HEK293 (cell line): ENCODE measurements around the gene RNASEH1.

Experiments used
- CTCF ChIA-PET: fragments of 350-600 bp; formaldehyde crosslinking; extraction: SDS; loops from one replicate; lab custom pipeline; 2021; ENCODE audit warnings: antibody characterized with exemption; lab: Yijun Ruan, JAX
- POLR2A ChIA-PET: fragments of 300-600 bp; formaldehyde crosslinking; extraction: SDS; loops from one replicate; lab custom pipeline; 2020; ENCODE audit warnings: antibody characterized with exemption, inconsistent platforms; lab: Yijun Ruan, JAX
- H3K27ac ChIP-seq: fragments of 200-500 bp; sonication (Bioruptor generic); 2 replicates; pipeline ENCODE4 v1.5.1; 2014; ENCODE audit warnings: low read depth, low read length, control low read depth, inconsistent platforms; ENCODE audit errors: extremely low read depth
- H3K36me3 ChIP-seq, 2 experiments: fragments of 200-500 bp in 1 of 2; sonication (Bioruptor generic) in 1 of 2; 1 replicate in 1 of 2; 2 replicates in 1 of 2; pipeline ENCODE4 v1.5.1; 2014 to 2017; ENCODE audit warnings: inconsistent platforms in 2 of 2, low read length in 2 of 2; ENCODE audit not compliant: control insufficient read depth in 2 of 2, insufficient read depth in 1 of 2
- H3K4me1 ChIP-seq: fragments of 200-500 bp; sonication (Bioruptor generic); 2 replicates; pipeline ENCODE4 v1.5.1; 2014; ENCODE audit warnings: mild to moderate bottlenecking, low read length, inconsistent platforms; ENCODE audit not compliant: control insufficient read depth, insufficient read depth
- H3K4me3 ChIP-seq: 2 replicates; pipeline ENCODE4 v1.5.1; 2011; ENCODE audit warnings: low read depth, mild to moderate bottlenecking, control low read depth, low read length, moderate library complexity
- H3K9me3 ChIP-seq: fragments of 200-500 bp; sonication (Bioruptor generic); 2 replicates; pipeline ENCODE4 v1.5.1; 2014; ENCODE audit warnings: low read depth, low read length, inconsistent platforms; ENCODE audit not compliant: control insufficient read depth, insufficient read depth
- EGR2 ChIP-seq: fragments of 450-650 bp; formaldehyde crosslinking; IDR thresholded peaks from 2 replicates; pipeline ENCODE4 v1.5.1; 2016; ENCODE audit warnings: low read depth, missing biosample characterization, missing genetic modification characterization
- ELK4 ChIP-seq: IDR thresholded peaks from 2 replicates; pipeline ENCODE4 v1.6.1; 2011; ENCODE audit warnings: mild to moderate bottlenecking, low read depth, low read length, borderline replicate concordance
- GLI2 ChIP-seq: fragments of 450-650 bp; formaldehyde crosslinking; IDR thresholded peaks from 2 replicates; pipeline ENCODE4; 2017; ENCODE audit warnings: missing biosample characterization, missing genetic modification characterization, low read depth, borderline replicate concordance
- GLIS2 ChIP-seq: fragments of 450-650 bp; formaldehyde crosslinking; IDR thresholded peaks from 2 replicates; pipeline ENCODE4 v1.5.1; 2016; ENCODE audit warnings: missing biosample characterization, missing genetic modification characterization
- KLF1 ChIP-seq: fragments of 450-650 bp; formaldehyde crosslinking; IDR thresholded peaks from 2 replicates; pipeline ENCODE4 v1.5.1; 2016; ENCODE audit warnings: missing biosample characterization, missing genetic modification characterization
- SP3 ChIP-seq: fragments of 450-650 bp; formaldehyde crosslinking; IDR thresholded peaks from 2 replicates; pipeline ENCODE4 v1.5.1; 2016; ENCODE audit warnings: missing biosample characterization, missing genetic modification characterization
- ZBTB6 ChIP-seq: fragments of 450-650 bp; formaldehyde crosslinking; IDR thresholded peaks from 2 replicates; pipeline ENCODE4 v1.5.1; 2017; ENCODE audit warnings: missing biosample characterization, missing genetic modification characterization
- ZNF10 ChIP-seq: fragments of 450-650 bp; formaldehyde crosslinking; IDR thresholded peaks from 2 replicates; pipeline ENCODE4 v1.5.1; 2017; ENCODE audit warnings: missing biosample characterization, missing genetic modification characterization
- ZNF140 ChIP-seq: fragments of 450-650 bp; formaldehyde crosslinking; IDR thresholded peaks from 2 replicates; pipeline ENCODE4 v1.5.1; 2016; ENCODE audit warnings: missing biosample characterization, missing genetic modification characterization
- ZNF157 ChIP-seq: fragments of 450-650 bp; formaldehyde crosslinking; IDR thresholded peaks from 2 replicates; pipeline ENCODE4 v1.5.1; 2016; ENCODE audit warnings: missing biosample characterization, missing genetic modification characterization
- ZNF19 ChIP-seq: fragments of 450-650 bp; formaldehyde crosslinking; IDR thresholded peaks from 2 replicates; pipeline ENCODE4; 2016; ENCODE audit warnings: missing biosample characterization, missing genetic modification characterization, low read depth
- ZNF239 ChIP-seq: fragments of 450-650 bp; formaldehyde crosslinking; IDR thresholded peaks from 2 replicates; pipeline ENCODE4 v1.5.1; 2016; ENCODE audit warnings: missing biosample characterization, missing genetic modification characterization
- ZNF266 ChIP-seq: fragments of 450-650 bp; formaldehyde crosslinking; IDR thresholded peaks from 2 replicates; pipeline ENCODE4 v1.5.1; 2016; ENCODE audit warnings: missing biosample characterization, missing genetic modification characterization, low read depth
- ZNF292 ChIP-seq: fragments of 450-650 bp; formaldehyde crosslinking; IDR thresholded peaks from 2 replicates; pipeline ENCODE4 v1.5.1; 2016; ENCODE audit warnings: low read depth, missing biosample characterization, missing genetic modification characterization, borderline replicate concordance
- ZNF529 ChIP-seq: fragments of 450-650 bp; formaldehyde crosslinking; IDR thresholded peaks from 2 replicates; pipeline ENCODE4 v1.5.1; 2017; ENCODE audit warnings: missing genetic modification characterization, missing biosample characterization; ENCODE audit not compliant: insufficient replicate concordance
- ZNF544 ChIP-seq: fragments of 450-650 bp; formaldehyde crosslinking; IDR thresholded peaks from 2 replicates; pipeline ENCODE4 v1.5.0; 2017; ENCODE audit warnings: missing biosample characterization, missing genetic modification characterization
- ZNF571 ChIP-seq: fragments of 450-650 bp; formaldehyde crosslinking; IDR thresholded peaks from 2 replicates; pipeline ENCODE4 v1.5.0; 2017; ENCODE audit warnings: missing biosample characterization, missing genetic modification characterization
- ZNF596 ChIP-seq: fragments of 450-650 bp; IDR thresholded peaks from 2 replicates; pipeline ENCODE4 v1.5.0; 2018; ENCODE audit warnings: missing biosample characterization, mild to moderate bottlenecking, missing genetic modification characterization, moderate library complexity
- ZNF664 ChIP-seq: fragments of 450-650 bp; formaldehyde crosslinking; IDR thresholded peaks from 2 replicates; pipeline ENCODE4 v1.5.1; 2016; ENCODE audit warnings: missing biosample characterization, missing genetic modification characterization
- ZNF707 ChIP-seq: fragments of 450-650 bp; formaldehyde crosslinking; IDR thresholded peaks from 2 replicates; pipeline ENCODE4 v1.5.1; 2016; ENCODE audit warnings: missing biosample characterization, missing genetic modification characterization
- ZNF768 ChIP-seq: fragments of 450-650 bp; formaldehyde crosslinking; IDR thresholded peaks from 2 replicates; pipeline ENCODE4 v1.5.1; 2018; ENCODE audit warnings: missing biosample characterization, mild to moderate bottlenecking, missing genetic modification characterization
- ZNF776 ChIP-seq: fragments of 450-650 bp; formaldehyde crosslinking; IDR thresholded peaks from 2 replicates; pipeline ENCODE4 v1.5.0; 2017; ENCODE audit warnings: missing biosample characterization, missing genetic modification characterization, borderline replicate concordance
- ZNF837 ChIP-seq: fragments of 450-650 bp; formaldehyde crosslinking; IDR thresholded peaks from 2 replicates; pipeline ENCODE4 v1.5.1; 2016; ENCODE audit warnings: missing biosample characterization, missing genetic modification characterization
- TF ChIP-seq, protein P1 (sequence below): fragments of 450-650 bp; formaldehyde crosslinking; IDR thresholded peaks from 2 replicates; pipeline ENCODE4 v1.5.1; 2016; ENCODE audit warnings: missing biosample characterization, missing genetic modification characterization, borderline replicate concordance

The RNASEH1 gene

DNA sequence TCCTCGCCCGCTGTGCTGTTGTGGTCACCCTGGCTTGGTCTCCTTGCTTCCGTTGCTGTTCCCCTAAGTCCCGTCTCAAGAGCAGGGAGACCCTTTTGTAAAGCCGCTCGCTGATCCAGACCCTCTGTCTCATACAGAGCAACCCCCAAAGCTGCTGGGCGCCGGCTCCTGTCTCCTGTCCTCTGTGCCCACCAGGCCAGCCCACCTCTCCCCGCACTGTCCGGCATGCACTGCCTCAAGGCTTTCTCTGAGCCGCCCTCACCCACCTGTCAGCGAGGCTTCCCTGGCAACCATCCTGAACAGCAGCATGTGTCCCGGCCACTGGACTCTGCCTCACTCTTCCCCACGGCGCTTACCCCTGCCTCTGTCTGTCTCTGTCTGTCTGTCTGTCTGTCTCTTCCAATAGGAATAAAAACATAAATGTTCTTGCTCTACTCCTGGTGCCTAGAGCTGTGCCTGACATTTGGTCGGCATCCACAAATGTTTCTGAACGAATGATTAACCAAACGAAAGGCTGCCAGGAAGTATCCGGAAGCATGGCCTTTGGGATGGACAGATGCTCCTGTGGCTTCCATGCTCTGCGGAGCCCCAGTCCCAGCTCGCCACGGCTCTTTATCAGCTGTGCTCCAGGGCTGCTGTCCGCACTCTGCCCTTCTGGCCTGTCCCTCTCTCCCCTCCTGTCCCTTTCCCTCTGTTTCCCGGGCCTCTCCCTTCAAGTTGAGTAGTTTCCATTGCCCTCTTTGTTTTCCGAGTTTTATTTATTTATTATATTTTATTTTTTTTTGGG, 44.6 kb upstream of the RNASEH1 start:
- Histone ChIP-seq H3K27ac (no peak overlapping the region), H3K4me1 (no peaks in the 10 kb centered on the region), H3K9me3 (no peaks in the 10 kb centered on the region), H3K36me3 (no peaks in the 10 kb centered on the region), H3K4me3 (no peak overlapping the region)
- POLR2A ChIA-PET = no interaction called here
- CTCF ChIA-PET = no interaction called here
- TF ChIP-seq GLI2 (tag by site-specific recombination) = no peak
- no peak for TF ChIP-seq ZNF140 (tag by site-specific recombination)
- no peak for TF ChIP-seq ZNF664 (tag by site-specific recombination)
- TF ChIP-seq ZNF529 = no peak
- no peak for TF ChIP-seq ZNF776 (tag by site-specific recombination)
- no peak for TF ChIP-seq EGR2
- no peak for TF ChIP-seq GLIS2
- no peak for TF ChIP-seq ZNF768 (tag by site-specific recombination)
- no peak for TF ChIP-seq ZNF571
- TF ChIP-seq, protein P1, sequence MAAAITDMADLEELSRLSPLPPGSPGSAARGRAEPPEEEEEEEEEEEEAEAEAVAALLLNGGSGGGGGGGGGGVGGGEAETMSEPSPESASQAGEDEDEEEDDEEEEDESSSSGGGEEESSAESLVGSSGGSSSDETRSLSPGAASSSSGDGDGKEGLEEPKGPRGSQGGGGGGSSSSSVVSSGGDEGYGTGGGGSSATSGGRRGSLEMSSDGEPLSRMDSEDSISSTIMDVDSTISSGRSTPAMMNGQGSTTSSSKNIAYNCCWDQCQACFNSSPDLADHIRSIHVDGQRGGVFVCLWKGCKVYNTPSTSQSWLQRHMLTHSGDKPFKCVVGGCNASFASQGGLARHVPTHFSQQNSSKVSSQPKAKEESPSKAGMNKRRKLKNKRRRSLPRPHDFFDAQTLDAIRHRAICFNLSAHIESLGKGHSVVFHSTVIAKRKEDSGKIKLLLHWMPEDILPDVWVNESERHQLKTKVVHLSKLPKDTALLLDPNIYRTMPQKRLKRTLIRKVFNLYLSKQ (tag by site-specific recombination) = no peak
- TF ChIP-seq ELK4 = no peak
- TF ChIP-seq ZNF239 (tag by site-specific recombination) = no peak
- no peak for TF ChIP-seq ZNF266 (tag by site-specific recombination)
- TF ChIP-seq ZNF837 (tag by site-specific recombination) = no peak
- TF ChIP-seq ZBTB6 (tag by site-specific recombination) = no peak
- no peak for TF ChIP-seq SP3 (tag by site-specific recombination)
- TF ChIP-seq ZNF157 = no peak
- no peak for TF ChIP-seq ZNF707 (tag by site-specific recombination)

- POLR2A ChIA-PET = interaction anchor here (1.0 kb wide), 1 partner anchor 43 kb away, joined by 3 read pairs; the partner anchor contains the start of gene RNASEH1
- H3K36me3 ChIP-seq = no peaks in the 10 kb centered on the region
- TF ChIP-seq ZNF10 (tag by site-specific recombination) (no peak), KLF1 (tag by site-specific recombination) (peak; percentile 64), ZNF768 (tag by site-specific recombination) (no peak), ZNF292 (tag by site-specific recombination) (no peak), ZNF19 (tag by site-specific recombination) (no peak), ZNF544 (tag by site-specific recombination) (no peak), ZNF596 (tag by site-specific recombination) (no peak)
- TF ChIP-seq, all 188 proteins: peak for 1
- Histone ChIP-seq H3K9me3 (no peaks in the 10 kb centered on the region), H3K27ac (no peak overlapping the region), H3K4me3 (no peak overlapping the region), H3K4me1 (no peaks in the 10 kb centered on the region)
- CTCF ChIA-PET = no interaction called here
These were observed 43.6 kb upstream of the RNASEH1 start for GRCh38 chr2:3601561-3602271.
